PC-9 (cell line): ENCODE data around the gene TP53AIP1. TPM values are rescaled to one million over a fixed set of nuclear protein-coding genes. Genes with fewer than 3 reads are reported as not detected.

Source experiments
- BruUV-seq: library from RNA; stranded (reverse); fragments of 400-500 nt; replicated peaks from 2 replicates; lab custom pipeline; 2021; lab: Mats Ljungman, UMichigan
- CTCF ChIA-PET: fragments of 300-600 bp; sonication (Branson Sonifier 250); formaldehyde crosslinking; loops from one replicate; lab custom pipeline; 2022; ENCODE audit warnings: antibody characterized with exemption; lab: Charles Lee
- POLR2A ChIA-PET: fragments of 300-600 bp; sonication (Branson Sonifier 250); formaldehyde crosslinking; loops from one replicate; lab custom pipeline; 2022; ENCODE audit warnings: antibody characterized with exemption; ENCODE audit not compliant: unreplicated experiment; lab: Charles Lee
- DNase-seq, 2 experiments: peaks; one replicate each; pipeline versions ENCODE4 v3.0.0 to v3.0.0-alpha.2; 2015 to 2022; ENCODE audit warnings: mixed read lengths in 1 of 2
- H2AFZ ChIP-seq: fragments of 200-600 bp; sonication (generic); 2 replicates; pipeline ENCODE4 v1.8.1; 2017; ENCODE audit warnings: antibody characterized with exemption
- H3F3A ChIP-seq: fragments of 200-600 bp; sonication (generic); 2 replicates; pipeline ENCODE4 v1.8.1; 2017; ENCODE audit warnings: antibody characterized with exemption, mild to moderate bottlenecking, low read depth; ENCODE audit not compliant: insufficient read depth
- H3K27ac ChIP-seq: fragments of 200-600 bp; sonication (generic); 2 replicates; pipeline ENCODE4 v1.6.1; 2016; ENCODE audit warnings: mixed run types
- H3K27me3 ChIP-seq: fragments of 200-600 bp; sonication (generic); 2 replicates; pipeline ENCODE4 v1.6.1; 2016; ENCODE audit warnings: low read depth, mixed run types; ENCODE audit not compliant: insufficient read depth
- H3K36me3 ChIP-seq: fragments of 200-600 bp; sonication (generic); 2 replicates; pipeline ENCODE4 v1.6.1; 2016; ENCODE audit warnings: low read depth, mixed run types
- H3K4me1 ChIP-seq: fragments of 200-600 bp; sonication (generic); replicated peaks from 2 replicates; pipeline ENCODE4 v1.6.1; 2016; ENCODE audit warnings: mixed run types; ENCODE audit not compliant: insufficient read depth
- H3K4me2 ChIP-seq: fragments of 200-600 bp; sonication (generic); 2 replicates; pipeline ENCODE4 v1.6.1; 2017; ENCODE audit warnings: mixed run types
- H3K4me3 ChIP-seq: fragments of 200-600 bp; sonication (generic); 2 replicates; pipeline ENCODE4 v1.6.1; 2016; ENCODE audit warnings: mixed run types
- H3K79me2 ChIP-seq: fragments of 200-600 bp; sonication (generic); 2 replicates; pipeline ENCODE4 v1.6.1; 2017; ENCODE audit warnings: low read depth, mixed run types
- H3K9me2 ChIP-seq: fragments of 200-600 bp; sonication (generic); 2 replicates; pipeline ENCODE4 v1.8.1; 2017; ENCODE audit warnings: mild to moderate bottlenecking; ENCODE audit not compliant: insufficient read depth
- H3K9me3 ChIP-seq: fragments of 200-600 bp; sonication (generic); 2 replicates; pipeline ENCODE4 v1.8.1; 2016; ENCODE audit warnings: low read depth; ENCODE audit not compliant: insufficient read depth
- H4K20me1 ChIP-seq: fragments of 200-600 bp; sonication (generic); 2 replicates; pipeline ENCODE4 v1.8.1; 2017; ENCODE audit not compliant: insufficient read depth
- CTCF ChIP-seq: fragments of 200-600 bp; sonication (generic); conservative IDR thresholded peaks from 2 replicates; pipeline ENCODE4 v1.6.1; 2017; ENCODE audit warnings: mixed run types, antibody characterized with exemption, mild to moderate bottlenecking, moderate library complexity
- EZH2 ChIP-seq: fragments of 200-600 bp; sonication (generic); IDR thresholded peaks from 2 replicates; pipeline ENCODE4 v1.8.0; 2017; ENCODE audit warnings: antibody characterized with exemption, low read depth
- intact Hi-C: fragments of 100-400 bp; cut with micrococcal nuclease; formaldehyde crosslinking; loops from one replicate; pipeline ENCODE4 v1.10.0; 2022; ENCODE audit not compliant: unreplicated experiment
- total RNA-seq: library from RNA; stranded (reverse); gene quantifications from 2 replicates; pipeline ENCODE4 v1.2.3, GENCODE V29; 2021

The TP53AIP1 gene
- total RNA-seq, 1 experiment from 2014 or later = not detected

GRCh38 chr11:128940603-128941002, 2.1 kb downstream of the TP53AIP1 start:
- Histone ChIP-seq H4K20me1 (no peaks in the 10 kb centered on the region), H3K27ac (no peak overlapping the region), H3K9me2 (no peaks in the 10 kb centered on the region), H3K4me2 (no peak overlapping the region), H3K4me3 (no peak overlapping the region), H2AFZ (no peak overlapping the region), H3K9me3 (no peaks in the 10 kb centered on the region), H3K79me2 (no peaks in the 10 kb centered on the region), H3K27me3 (peaks cover 34% of the 10 kb centered on the region), H3F3A (no peaks in the 10 kb centered on the region), H3K4me1 (no peaks in the 10 kb centered on the region), H3K36me3 (no peaks in the 10 kb centered on the region)
- TF ChIP-seq EZH2 (no peak), CTCF (no peak)
- ChIA-PET CTCF (no interaction called here), POLR2A (interaction anchor here (0.6 kb wide), 2 partner anchors 52 to 54 kb away, joined by 3 read pairs; no protein-coding TSS in a partner anchor)
- no peak for DNase-seq
- intact Hi-C loops = no loop called here
- no TSS peak for BruUV-seq

GRCh38 chr11:128940156-128940555, 2.5 kb downstream of the TP53AIP1 start:
- Histone ChIP-seq H3K27me3 (peaks cover 34% of the 10 kb centered on the region), H2AFZ (no peak overlapping the region), H3K27ac (no peak overlapping the region), H3K4me3 (no peak overlapping the region), H4K20me1 (no peaks in the 10 kb centered on the region), H3K4me1 (no peaks in the 10 kb centered on the region), H3K36me3 (no peaks in the 10 kb centered on the region), H3F3A (no peaks in the 10 kb centered on the region), H3K9me2 (no peaks in the 10 kb centered on the region), H3K4me2 (no peak overlapping the region), H3K9me3 (no peaks in the 10 kb centered on the region), H3K79me2 (no peaks in the 10 kb centered on the region)
- intact Hi-C loops = no loop called here
- TF ChIP-seq EZH2 = no peak
- TF ChIP-seq CTCF = no peak
- CTCF ChIA-PET = no interaction called here
- DNase-seq = no peak
- POLR2A ChIA-PET = interaction anchor here (0.6 kb wide), 1 partner anchor 793 kb away, joined by 3 read pairs; no protein-coding TSS in a partner anchor
- no TSS peak for BruUV-seq

- no peaks in the 10 kb centered on the region for H3K4me1 ChIP-seq
- H3F3A ChIP-seq = no peaks in the 10 kb centered on the region
- DNase-seq = no peak
- no peak overlapping the region for H3K4me2 ChIP-seq
- H3K9me2 ChIP-seq = no peaks in the 10 kb centered on the region
- ChIA-PET CTCF (no interaction called here), POLR2A (interaction anchor here (0.6 kb wide), 1 partner anchor 792 kb away, joined by 3 read pairs; no protein-coding TSS in a partner anchor)
- H4K20me1 ChIP-seq = no peaks in the 10 kb centered on the region
- no peak overlapping the region for H2AFZ ChIP-seq
- no peaks in the 10 kb centered on the region for H3K9me3 ChIP-seq
- intact Hi-C loops = no loop called here
- H3K4me3 ChIP-seq = no peak overlapping the region
- TF ChIP-seq EZH2 = no peak
- no peak for TF ChIP-seq CTCF
- H3K79me2 ChIP-seq = no peaks in the 10 kb centered on the region
- BruUV-seq = no TSS peak
- no peaks in the 10 kb centered on the region for H3K36me3 ChIP-seq
- H3K27ac ChIP-seq = no peak overlapping the region
- peaks cover 34% of the 10 kb centered on the region for H3K27me3 ChIP-seq
These were observed 3.1 kb downstream of the TP53AIP1 start for GRCh38 chr11:128939591-128939990.
